ENCODE measurements around the gene HDAC8.

DNA sequence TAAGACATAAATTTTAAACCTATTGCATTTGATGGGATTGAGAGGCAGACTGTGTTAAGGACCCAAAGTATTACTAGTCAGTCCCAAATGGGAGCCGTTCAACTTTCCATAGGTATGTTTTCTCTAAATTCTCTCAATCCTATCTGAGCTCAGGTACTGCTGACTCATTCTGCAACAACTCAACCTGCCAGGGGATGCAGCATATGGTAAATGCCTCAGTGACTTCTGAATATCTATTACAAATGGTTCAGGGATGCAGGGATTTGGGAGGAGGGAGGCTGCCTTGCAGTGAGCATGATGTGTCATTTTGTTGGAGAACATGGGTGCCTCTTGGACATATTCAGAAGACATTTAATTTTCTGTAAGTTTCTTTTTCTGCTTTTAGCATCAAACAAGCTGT is 97.3 kb downstream of the HDAC8 start:
- TF ChIP-seq, protein P1, sequence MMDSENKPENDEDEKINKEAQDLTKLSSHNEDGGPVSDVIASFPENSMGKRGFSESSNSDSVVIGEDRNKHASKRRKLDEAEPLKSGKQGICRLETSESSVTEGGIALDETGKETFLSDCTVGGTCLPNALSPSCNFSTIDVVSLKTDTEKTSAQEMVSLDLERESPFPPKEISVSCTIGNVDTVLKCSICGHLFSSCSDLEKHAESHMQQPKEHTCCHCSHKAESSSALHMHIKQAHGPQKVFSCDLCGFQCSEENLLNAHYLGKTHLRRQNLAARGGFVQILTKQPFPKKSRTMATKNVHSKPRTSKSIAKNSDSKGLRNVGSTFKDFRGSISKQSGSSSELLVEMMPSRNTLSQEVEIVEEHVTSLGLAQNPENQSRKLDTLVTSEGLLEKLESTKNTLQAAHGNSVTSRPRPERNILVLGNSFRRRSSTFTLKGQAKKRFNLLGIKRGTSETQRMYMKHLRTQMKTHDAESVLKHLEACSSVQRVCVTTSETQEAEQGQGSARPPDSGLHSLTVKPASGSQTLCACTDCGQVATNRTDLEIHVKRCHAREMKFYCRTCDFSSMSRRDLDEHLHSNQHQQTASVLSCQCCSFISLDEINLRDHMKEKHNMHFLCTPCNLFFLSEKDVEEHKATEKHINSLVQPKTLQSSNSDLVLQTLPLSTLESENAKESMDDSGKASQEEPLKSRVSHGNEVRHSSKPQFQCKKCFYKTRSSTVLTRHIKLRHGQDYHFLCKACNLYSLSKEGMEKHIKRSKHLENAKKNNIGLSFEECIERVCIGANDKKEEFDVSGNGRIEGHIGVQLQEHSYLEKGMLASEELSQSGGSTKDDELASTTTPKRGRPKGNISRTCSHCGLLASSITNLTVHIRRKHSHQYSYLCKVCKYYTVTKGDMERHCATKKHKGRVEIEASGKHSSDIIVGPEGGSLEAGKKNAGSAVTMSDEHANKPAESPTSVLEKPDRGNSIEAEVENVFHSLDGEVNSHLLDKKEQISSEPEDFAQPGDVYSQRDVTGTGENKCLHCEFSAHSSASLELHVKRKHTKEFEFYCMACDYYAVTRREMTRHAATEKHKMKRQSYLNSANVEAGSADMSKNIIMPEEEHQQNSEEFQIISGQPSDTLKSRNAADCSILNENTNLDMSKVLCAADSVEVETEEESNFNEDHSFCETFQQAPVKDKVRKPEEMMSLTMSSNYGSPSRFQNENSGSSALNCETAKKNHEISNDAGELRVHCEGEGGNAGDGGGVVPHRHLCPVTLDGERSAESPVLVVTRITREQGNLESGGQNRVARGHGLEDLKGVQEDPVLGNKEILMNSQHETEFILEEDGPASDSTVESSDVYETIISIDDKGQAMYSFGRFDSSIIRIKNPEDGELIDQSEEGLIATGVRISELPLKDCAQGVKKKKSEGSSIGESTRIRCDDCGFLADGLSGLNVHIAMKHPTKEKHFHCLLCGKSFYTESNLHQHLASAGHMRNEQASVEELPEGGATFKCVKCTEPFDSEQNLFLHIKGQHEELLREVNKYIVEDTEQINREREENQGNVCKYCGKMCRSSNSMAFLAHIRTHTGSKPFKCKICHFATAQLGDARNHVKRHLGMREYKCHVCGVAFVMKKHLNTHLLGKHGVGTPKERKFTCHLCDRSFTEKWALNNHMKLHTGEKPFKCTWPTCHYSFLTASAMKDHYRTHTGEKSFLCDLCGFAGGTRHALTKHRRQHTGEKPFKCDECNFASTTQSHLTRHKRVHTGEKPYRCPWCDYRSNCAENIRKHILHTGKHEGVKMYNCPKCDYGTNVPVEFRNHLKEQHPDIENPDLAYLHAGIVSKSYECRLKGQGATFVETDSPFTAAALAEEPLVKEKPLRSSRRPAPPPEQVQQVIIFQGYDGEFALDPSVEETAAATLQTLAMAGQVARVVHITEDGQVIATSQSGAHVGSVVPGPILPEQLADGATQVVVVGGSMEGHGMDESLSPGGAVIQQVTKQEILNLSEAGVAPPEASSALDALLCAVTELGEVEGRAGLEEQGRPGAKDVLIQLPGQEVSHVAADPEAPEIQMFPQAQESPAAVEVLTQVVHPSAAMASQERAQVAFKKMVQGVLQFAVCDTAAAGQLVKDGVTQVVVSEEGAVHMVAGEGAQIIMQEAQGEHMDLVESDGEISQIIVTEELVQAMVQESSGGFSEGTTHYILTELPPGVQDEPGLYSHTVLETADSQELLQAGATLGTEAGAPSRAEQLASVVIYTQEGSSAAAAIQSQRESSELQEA (IDR thresholded peaks at IDR 0.05; ENCODE audit: low read depth) = no peak
- TF ChIP-seq TAF1 (IDR thresholded peaks at IDR 0.05; ENCODE audit: control insufficient read depth, extremely low read depth, insufficient read depth, low read length, severe bottlenecking) = no peak
- no peak for TF ChIP-seq FOXP1 (CRISPR knock-in tag; IDR thresholded peaks at IDR 0.05)
- no peak for TF ChIP-seq RNF2 (IDR thresholded peaks at IDR 0.05)
